HUES64 (cell line): ENCODE measurements around the gene ADAP1.

Experiments
- H3K27ac ChIP-seq: 2 replicates; pipeline ENCODE4 v1.7.0; 2013; ENCODE audit warnings: low read depth, low read length, inconsistent platforms
- H3K27me3 ChIP-seq: 2 replicates; pipeline ENCODE4 v1.6.1; 2013; ENCODE audit warnings: mild to moderate bottlenecking, low read length; ENCODE audit not compliant: insufficient read depth
- H3K36me3 ChIP-seq: 2 replicates; pipeline ENCODE4 v1.6.1; 2013; ENCODE audit warnings: mild to moderate bottlenecking, low read length; ENCODE audit not compliant: insufficient read depth
- H3K4me1 ChIP-seq: 2 replicates; pipeline ENCODE4 v1.6.1; 2013; ENCODE audit warnings: mild to moderate bottlenecking, low read length, moderate library complexity; ENCODE audit not compliant: insufficient read depth
- H3K4me3 ChIP-seq: 2 replicates; pipeline ENCODE4 v1.5.1; 2013; ENCODE audit warnings: mild to moderate bottlenecking, low read length, moderate library complexity
- H3K9ac ChIP-seq: 2 replicates; pipeline ENCODE4 v1.6.1; 2013; ENCODE audit warnings: mild to moderate bottlenecking, low read depth, low read length
- H3K9me3 ChIP-seq: 2 replicates; pipeline ENCODE4 v1.6.1; 2013; ENCODE audit warnings: low read depth, low read length; ENCODE audit not compliant: insufficient read depth
- WGBS: fragments of 150-250, 120-280 bp; methylation state at CpG from one replicate; pipeline ENCODE4 v1.1.7; 2013; ENCODE audit warnings: missing lambda C conversion rate; 5-methylcytosine and 5-hydroxymethylcytosine counted together

Gene ADAP1

DNA sequence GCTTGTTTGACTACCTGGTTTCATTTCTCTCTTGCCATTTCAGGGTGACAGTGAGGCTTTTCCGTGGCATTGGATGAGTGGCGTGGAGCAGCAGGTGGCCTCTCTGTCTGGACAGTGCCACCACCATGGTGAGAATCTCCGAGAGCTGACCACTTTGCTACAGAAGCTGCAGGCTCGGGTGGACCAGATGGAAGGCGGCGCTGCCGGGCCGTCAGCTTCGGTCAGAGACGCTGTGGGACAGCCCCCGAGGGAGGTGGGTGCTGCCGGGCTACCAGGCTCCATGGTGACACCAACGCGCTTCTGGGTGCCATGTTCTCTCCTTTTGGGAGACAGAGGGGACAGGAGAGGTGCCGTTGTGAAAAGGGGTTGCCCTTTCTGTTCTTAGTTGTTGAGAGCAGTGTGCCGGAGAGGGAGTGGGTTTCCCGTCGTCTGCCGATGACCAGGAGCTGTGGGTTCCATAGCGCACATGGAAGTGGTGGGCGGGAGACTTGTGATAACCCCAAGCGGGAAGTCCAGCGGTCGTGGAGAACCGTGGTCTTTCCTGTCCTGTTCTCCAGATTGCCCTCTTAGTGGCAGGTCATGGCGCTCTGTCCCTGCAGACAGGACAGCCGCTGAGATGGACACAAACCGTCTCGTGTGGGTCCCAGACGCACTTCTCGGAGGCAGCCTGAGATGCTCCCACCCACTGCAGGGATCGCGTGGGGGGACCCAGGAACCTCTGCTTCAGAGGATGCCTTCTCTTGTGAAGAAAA is 100.9 kb downstream of the ADAP1 start:
- H3K4me1 ChIP-seq: no peaks in the 10 kb centered on the region
- peaks cover 96% of the 10 kb centered on the region for H3K36me3 ChIP-seq
- 91% methylated on average over 33 of the region's 33 CpGs for WGBS

DNA sequence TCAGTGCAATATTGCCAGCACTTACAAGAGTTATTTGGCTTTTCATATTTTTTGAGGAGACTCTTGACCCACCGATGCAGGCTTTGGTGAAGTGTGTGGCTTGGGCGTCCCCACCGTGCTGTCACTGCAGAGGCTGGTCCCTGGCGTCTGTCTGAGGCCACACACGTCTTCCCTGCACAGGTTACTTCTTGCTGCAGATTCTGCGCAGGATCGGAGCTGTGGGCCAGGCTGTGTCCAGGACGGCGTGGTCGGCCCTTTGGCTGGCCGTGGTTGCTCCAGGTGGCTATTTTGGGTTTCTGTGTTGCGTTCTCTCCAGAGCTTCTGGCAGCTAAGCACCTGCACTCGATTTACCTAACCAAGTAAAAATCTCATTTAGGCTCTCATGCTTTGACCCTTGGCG is 103.3 kb downstream of the ADAP1 start:
- peaks cover 86% of the 10 kb centered on the region for H3K36me3 ChIP-seq
- no peaks in the 10 kb centered on the region for H3K27me3 ChIP-seq
- WGBS: 89% methylated on average over 14 of the region's 14 CpGs

More for the DNA sequence above, 100.9 kb downstream of the ADAP1 start:
- Histone ChIP-seq H3K27me3 (no peaks in the 10 kb centered on the region), H3K9ac (no peak overlapping the region), H3K9me3 (no peaks in the 10 kb centered on the region), H3K27ac (no peak overlapping the region), H3K4me3 (no peak overlapping the region)

DNA sequence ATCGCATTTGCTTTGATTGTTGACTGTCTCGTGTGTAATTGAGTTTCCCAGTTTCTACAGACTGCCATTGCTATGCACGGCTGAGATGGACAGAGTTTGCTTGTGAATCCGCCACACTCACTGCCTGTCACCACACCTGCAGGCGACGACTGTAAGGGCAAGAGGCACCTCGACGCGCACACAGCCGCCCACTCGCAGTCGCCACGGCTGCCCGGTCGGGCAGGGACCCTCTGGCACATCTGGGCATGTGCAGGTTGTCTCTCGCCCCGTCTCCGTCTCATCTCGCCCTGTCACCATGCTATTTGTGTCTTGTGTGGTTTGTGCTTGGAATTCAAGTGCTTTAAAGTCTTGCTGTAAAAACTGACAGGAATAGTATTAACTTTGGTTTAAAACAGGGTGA is 104.7 kb downstream of the ADAP1 start:
- H3K36me3 ChIP-seq: peaks cover 83% of the 10 kb centered on the region
- no peak overlapping the region for H3K4me3 ChIP-seq
- no peaks in the 10 kb centered on the region for H3K4me1 ChIP-seq
- H3K9ac ChIP-seq: no peak overlapping the region
- 96% methylated on average over 19 of the region's 19 CpGs for WGBS
- no peaks in the 10 kb centered on the region for H3K9me3 ChIP-seq
- H3K27ac ChIP-seq: no peak overlapping the region
- no peaks in the 10 kb centered on the region for H3K27me3 ChIP-seq

More for the DNA sequence above, 103.3 kb downstream of the ADAP1 start:
- no peaks in the 10 kb centered on the region for H3K4me1 ChIP-seq
- H3K9ac ChIP-seq: no peak overlapping the region
- no peak overlapping the region for H3K4me3 ChIP-seq
- no peaks in the 10 kb centered on the region for H3K9me3 ChIP-seq
- H3K27ac ChIP-seq: no peak overlapping the region

DNA sequence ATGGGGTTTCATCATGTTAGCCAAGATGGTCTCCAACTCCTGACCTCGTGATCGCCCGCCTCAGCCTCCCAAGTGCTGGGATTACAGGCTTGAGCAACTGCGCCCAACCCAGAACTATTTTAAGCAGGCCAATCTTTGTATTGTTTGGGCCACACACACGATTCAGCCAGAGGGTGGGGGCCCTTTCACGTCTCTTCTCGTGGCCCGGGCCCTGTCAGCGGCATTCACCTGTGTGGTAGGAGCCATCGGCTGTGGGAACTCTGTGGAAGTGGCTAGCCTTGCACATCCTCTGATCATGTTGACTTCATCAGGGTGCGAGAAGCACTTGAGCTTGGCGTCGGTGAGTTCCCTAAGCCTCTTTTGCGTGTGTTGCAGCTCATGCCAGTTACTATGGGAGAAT is 105.3 kb downstream of the ADAP1 start:
- no peak overlapping the region for H3K4me3 ChIP-seq
- H3K9ac ChIP-seq: no peak overlapping the region
- H3K27ac ChIP-seq: no peak overlapping the region
- H3K27me3 ChIP-seq: no peaks in the 10 kb centered on the region
- WGBS: 93% methylated on average over 14 of the region's 14 CpGs
- H3K36me3 ChIP-seq: peaks cover 83% of the 10 kb centered on the region
- H3K4me1 ChIP-seq: no peaks in the 10 kb centered on the region
- no peaks in the 10 kb centered on the region for H3K9me3 ChIP-seq
